Astrocyte (in vitro differentiated cells and primary cell): ENCODE measurements around the gene LMLN. TPM values are rescaled to one million over a fixed set of nuclear protein-coding genes. Genes with fewer than 3 reads are reported as not detected.
A peak's percentile ranks its signal among the peaks of the same experiment; 100 is the strongest.

Experiments used
- DNase-seq: peaks from one replicate; pipeline ENCODE4 v3.0.0-alpha.2; 2010; ENCODE audit warnings: low read depth
- FAIRE-seq: peaks from 2 replicates; lab custom pipeline; 2011; peaks lifted over from hg19 to GRCh38; lab: Jason Lieb, UNC
- H2AFZ ChIP-seq: 2 replicates; pipeline ENCODE4 v1.6.0; 2012; ENCODE audit warnings: low read depth, low read length, inconsistent platforms
- H3K27ac ChIP-seq: 2 replicates; pipeline ENCODE4 v1.5.1; 2011; ENCODE audit warnings: low read depth, low read length, inconsistent platforms
- H3K27me3 ChIP-seq: 2 replicates; pipeline ENCODE4 v1.6.0; 2011; ENCODE audit warnings: low read length, inconsistent platforms; ENCODE audit not compliant: insufficient read depth
- H3K36me3 ChIP-seq: 2 replicates; pipeline ENCODE4 v1.5.1; 2011; ENCODE audit warnings: low read length, inconsistent platforms; ENCODE audit not compliant: insufficient read depth
- H3K4me1 ChIP-seq: 2 replicates; pipeline ENCODE4 v1.5.1; 2011; ENCODE audit warnings: low read length, inconsistent platforms; ENCODE audit not compliant: insufficient read depth
- H3K4me2 ChIP-seq: 2 replicates; pipeline ENCODE4 v1.6.0; 2012; ENCODE audit warnings: low read length, inconsistent platforms
- H3K4me3 ChIP-seq: 2 replicates; pipeline ENCODE4 v1.5.1; 2011; ENCODE audit warnings: low read depth, mild to moderate bottlenecking, low read length, inconsistent platforms; ENCODE audit not compliant: insufficient read depth
- H3K79me2 ChIP-seq: 2 replicates; pipeline ENCODE4 v1.6.0; 2012; ENCODE audit warnings: mild to moderate bottlenecking, low read length, inconsistent platforms; ENCODE audit not compliant: insufficient read depth
- H3K9ac ChIP-seq: 2 replicates; pipeline ENCODE4 v1.6.0; 2012; ENCODE audit warnings: mild to moderate bottlenecking, low read length, inconsistent platforms
- H3K9me3 ChIP-seq: 2 replicates; pipeline ENCODE4 v1.5.1; 2012; ENCODE audit warnings: low read depth, mild to moderate bottlenecking, low read length, inconsistent platforms; ENCODE audit not compliant: insufficient read depth
- H4K20me1 ChIP-seq: 2 replicates; pipeline ENCODE4 v1.6.0; 2012; ENCODE audit warnings: low read length, inconsistent platforms; ENCODE audit not compliant: insufficient read depth
- H3K27ac Mint-ChIP-seq: one replicate; pipeline ENCODE4 v1.8.0; 2021; ENCODE audit warnings: mild to moderate bottlenecking, mixed read lengths; ENCODE audit not compliant: unreplicated experiment
- H3K27me3 Mint-ChIP-seq: one replicate; pipeline ENCODE4 v1.8.0; 2021; ENCODE audit warnings: low read depth, mixed read lengths; ENCODE audit not compliant: unreplicated experiment
- H3K36me3 Mint-ChIP-seq: one replicate; pipeline ENCODE4 v1.8.0; 2021; ENCODE audit warnings: low read depth, mixed read lengths; ENCODE audit not compliant: unreplicated experiment
- H3K4me1 Mint-ChIP-seq: one replicate; pipeline ENCODE4 v1.8.0; 2021; ENCODE audit warnings: low read depth, mixed read lengths; ENCODE audit not compliant: unreplicated experiment
- H3K4me3 Mint-ChIP-seq: one replicate; pipeline ENCODE4 v1.8.0; 2021; ENCODE audit warnings: mild to moderate bottlenecking, moderate library complexity, mixed read lengths; ENCODE audit not compliant: unreplicated experiment
- H3K9me3 Mint-ChIP-seq: one replicate; pipeline ENCODE4 v1.8.0; 2021; ENCODE audit warnings: mild to moderate bottlenecking, mixed read lengths; ENCODE audit not compliant: unreplicated experiment
- EZH2 ChIP-seq: IDR thresholded peaks from 2 replicates; pipeline ENCODE4 v1.6.1; 2012; ENCODE audit warnings: mild to moderate bottlenecking, low read length, inconsistent platforms; ENCODE audit not compliant: insufficient read depth
- total RNA-seq: library from RNA; stranded (reverse); gene quantifications from 2 replicates; pipeline ENCODE4 v1.2.1, GENCODE V29; 2021
- TF ChIP-seq, protein P1 (sequence below): IDR thresholded peaks from 2 replicates; pipeline ENCODE4 v1.5.1; 2011; ENCODE audit warnings: low read depth, mild to moderate bottlenecking, inconsistent platforms, low read length, moderate library complexity; ENCODE audit not compliant: insufficient read depth

LMLN gene
- total RNA-seq, 1 donor from 2014 or later, result 6.5 TPM

GRCh38 chr3:198071602-198072287 is 111.7 kb downstream of the LMLN start:
- FAIRE-seq (peak; percentile 78), DNase-seq (peak; percentile 99)
- Histone ChIP-seq H3K27ac (no peak overlapping the region), H4K20me1 (no peaks in the 10 kb centered on the region), H2AFZ (peak overlapping the region; percentile 54), H3K27me3 (peaks cover 37% of the 10 kb centered on the region), H3K36me3 (no peaks in the 10 kb centered on the region), H3K9ac (peak overlapping the region; percentile 7), H3K79me2 (no peaks in the 10 kb centered on the region), H3K9me3 (no peaks in the 10 kb centered on the region), H3K4me3 (no peak overlapping the region), H3K4me2 (peak overlapping the region; percentile 30), H3K4me1 (peaks cover 5% of the 10 kb centered on the region)
- Mint-ChIP-seq H3K9me3 (no peaks in the 10 kb centered on the region), H3K27ac (peak overlapping the region; percentile 96), H3K27me3 (peaks cover 8% of the 10 kb centered on the region), H3K36me3 (no peaks in the 10 kb centered on the region), H3K4me1 (peaks cover 17% of the 10 kb centered on the region), H3K4me3 (no peak overlapping the region)
- TF ChIP-seq, protein P1, sequence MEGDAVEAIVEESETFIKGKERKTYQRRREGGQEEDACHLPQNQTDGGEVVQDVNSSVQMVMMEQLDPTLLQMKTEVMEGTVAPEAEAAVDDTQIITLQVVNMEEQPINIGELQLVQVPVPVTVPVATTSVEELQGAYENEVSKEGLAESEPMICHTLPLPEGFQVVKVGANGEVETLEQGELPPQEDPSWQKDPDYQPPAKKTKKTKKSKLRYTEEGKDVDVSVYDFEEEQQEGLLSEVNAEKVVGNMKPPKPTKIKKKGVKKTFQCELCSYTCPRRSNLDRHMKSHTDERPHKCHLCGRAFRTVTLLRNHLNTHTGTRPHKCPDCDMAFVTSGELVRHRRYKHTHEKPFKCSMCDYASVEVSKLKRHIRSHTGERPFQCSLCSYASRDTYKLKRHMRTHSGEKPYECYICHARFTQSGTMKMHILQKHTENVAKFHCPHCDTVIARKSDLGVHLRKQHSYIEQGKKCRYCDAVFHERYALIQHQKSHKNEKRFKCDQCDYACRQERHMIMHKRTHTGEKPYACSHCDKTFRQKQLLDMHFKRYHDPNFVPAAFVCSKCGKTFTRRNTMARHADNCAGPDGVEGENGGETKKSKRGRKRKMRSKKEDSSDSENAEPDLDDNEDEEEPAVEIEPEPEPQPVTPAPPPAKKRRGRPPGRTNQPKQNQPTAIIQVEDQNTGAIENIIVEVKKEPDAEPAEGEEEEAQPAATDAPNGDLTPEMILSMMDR, result peak; percentile 39
- no peak for TF ChIP-seq EZH2

DNA sequence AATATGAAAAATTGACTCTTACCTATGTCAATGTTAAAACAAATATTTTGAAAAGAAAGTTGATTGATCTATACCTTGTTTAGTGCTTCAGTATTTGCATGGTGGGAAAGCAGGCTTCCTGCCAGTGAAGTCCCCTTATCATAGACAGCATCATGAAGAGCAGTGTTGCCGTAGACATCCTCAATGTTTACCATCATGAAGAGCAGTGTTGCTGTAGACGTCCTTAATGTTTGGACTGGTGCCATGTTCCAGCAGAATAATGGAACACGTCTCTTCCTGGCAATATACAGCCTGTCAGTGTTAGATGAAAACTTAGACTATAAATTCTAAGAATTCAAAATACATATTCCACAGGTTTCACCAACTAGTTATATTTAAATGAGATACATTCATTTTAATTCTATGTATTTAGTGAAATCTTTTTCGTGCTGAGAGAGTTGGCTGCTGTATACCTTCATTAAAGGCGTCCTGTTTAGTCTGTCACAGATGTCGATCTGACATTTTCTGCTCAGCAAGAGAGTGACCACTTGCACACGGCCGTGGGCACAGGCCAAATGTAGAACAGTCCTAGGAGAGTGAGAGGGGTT is 116.8 kb downstream of the LMLN start:
- Histone ChIP-seq H3K9ac (no peak overlapping the region), H3K4me1 (peaks cover 4% of the 10 kb centered on the region), H3K4me2 (no peak overlapping the region), H3K36me3 (no peaks in the 10 kb centered on the region), H3K79me2 (no peaks in the 10 kb centered on the region), H3K4me3 (no peak overlapping the region), H3K27me3 (peaks cover 68% of the 10 kb centered on the region), H3K9me3 (no peaks in the 10 kb centered on the region), H4K20me1 (no peaks in the 10 kb centered on the region), H2AFZ (no peak overlapping the region), H3K27ac (no peak overlapping the region)
- Mint-ChIP-seq H3K27me3 (peaks cover 18% of the 10 kb centered on the region), H3K9me3 (no peaks in the 10 kb centered on the region), H3K4me1 (peaks cover 7% of the 10 kb centered on the region), H3K4me3 (no peak overlapping the region), H3K36me3 (no peaks in the 10 kb centered on the region), H3K27ac (no peak overlapping the region)
- no peak for TF ChIP-seq EZH2
- TF ChIP-seq, protein P1, result no peak
- no peak for FAIRE-seq
- DNase-seq, result no peak
